SU-DHL-6 (cell line): ENCODE measurements around the gene SEMA6A.

ENCODE experiments used
- CTCF ChIP-seq: fragments of 200-600 bp; sonication (generic); IDR thresholded peaks from one replicate; pipeline ENCODE4 v1.5.1; 2017; ENCODE audit warnings: antibody characterized with exemption, mild to moderate bottlenecking, low read length, moderate library complexity; ENCODE audit not compliant: insufficient read depth, poor library complexity, severe bottlenecking
- EZH2phosphoT487 ChIP-seq: fragments of 200-600 bp; sonication (generic), shearing (Covaris generic); conservative IDR thresholded peaks from 2 replicates; pipeline ENCODE4 v1.6.1; 2018; ENCODE audit warnings: mild to moderate bottlenecking, antibody characterized with exemption, low read length, moderate library complexity, mixed read lengths

GRCh38 chr5:116454417-116454927, 120.2 kb downstream of the SEMA6A start:
- TF ChIP-seq CTCF (no peak), EZH2phosphoT487 (no peak)
